K562 (cell line): ENCODE data around the gene TFPI. TPM values are rescaled to one million over a fixed set of nuclear protein-coding genes. Genes with fewer than 3 reads are reported as not detected.
A peak's percentile ranks its signal among the peaks of the same experiment; 100 is the strongest.

Experiments
- ATAC-seq: fragments of 200-7000 bp; cut with Tn5 transposase; 3 replicates; pipeline ENCODE4 v1.9.1; 2020; ENCODE audit warnings: moderate library complexity
- BruUV-seq: library from RNA; stranded (reverse); fragments of 400-500 nt; replicated peaks from 2 replicates; lab custom pipeline; 2021; lab: Mats Ljungman, UMichigan
- CTCF ChIA-PET: fragments of 300-600 bp; formaldehyde crosslinking; extraction: SDS; loops from one replicate; lab custom pipeline; 2021; ENCODE audit warnings: low intra/inter-chr PET ratio; lab: Yijun Ruan, JAX
- POLR2A ChIA-PET: fragments of 300-600, 350-650 bp; sonication (Branson Sonifier 250); formaldehyde crosslinking; extraction: SDS; loops from one replicate; lab custom pipeline; 2021; ENCODE audit warnings: antibody characterized with exemption, inconsistent platforms; lab: Yijun Ruan, JAX
- DNase-seq, 4 experiments: peaks; one replicate each; pipeline versions ENCODE4 v3.0.0 to v3.0.0-alpha.2; 2011 to 2018; ENCODE audit warnings: low spot score in 3 of 4, mixed read lengths in 3 of 4; ENCODE audit errors: extremely low read depth in 1 of 4
- FAIRE-seq: peaks from 2 replicates; lab custom pipeline; 2011; peaks lifted over from hg19 to GRCh38; lab: Jason Lieb, UNC
- H2AFZ ChIP-seq: 2 replicates; pipeline ENCODE4 v1.6.0; 2011; ENCODE audit warnings: low read depth, low read length, control low read depth, inconsistent platforms
- H3K27ac ChIP-seq: fragments of 200-600 bp; 3 replicates; pipeline ENCODE4 v1.8.0; 2011; ENCODE audit warnings: low read depth, mild to moderate bottlenecking, control low read depth, inconsistent platforms, low read length, moderate library complexity, mixed read lengths; ENCODE audit errors: extremely low read depth
- H3K27me3 ChIP-seq, 2 experiments: fragments of 300-600 bp in 1 of 2; 2 replicates in 1 of 2; 3 replicates in 1 of 2; pipeline versions ENCODE4 v1.6.0 to v1.8.0; 2011; ENCODE audit warnings: inconsistent platforms in 2 of 2, low read length in 2 of 2, mild to moderate bottlenecking in 1 of 2, mixed read lengths in 1 of 2, moderate library complexity in 1 of 2; ENCODE audit not compliant: control insufficient read depth in 2 of 2, insufficient read depth in 2 of 2
- H3K36me3 ChIP-seq: fragments of 300-600 bp; 3 replicates; pipeline ENCODE4 v1.8.0; 2011; ENCODE audit warnings: mild to moderate bottlenecking, low read length, inconsistent platforms; ENCODE audit not compliant: control insufficient read depth, insufficient read depth
- H3K4me1 ChIP-seq, 2 experiments: fragments of 200-600 bp in 1 of 2; replicated peaks in 1 of 2; 2 replicates in 1 of 2; 3 replicates in 1 of 2; pipeline versions ENCODE4 v1.5.1 to v1.8.0; 2011; ENCODE audit warnings: inconsistent platforms in 2 of 2, low read length in 2 of 2, mild to moderate bottlenecking in 1 of 2, mixed read lengths in 1 of 2, moderate library complexity in 1 of 2; ENCODE audit not compliant: control insufficient read depth in 2 of 2, insufficient read depth in 2 of 2
- H3K4me2 ChIP-seq: 2 replicates; pipeline ENCODE4 v1.6.1; 2011; ENCODE audit warnings: low read length, control low read depth, inconsistent platforms, mixed read lengths; ENCODE audit not compliant: insufficient read depth
- H3K4me3 ChIP-seq: fragments of 200-600 bp; sonication (generic), shearing (Covaris generic); 2 replicates; pipeline ENCODE4 v1.5.1; 2016; ENCODE audit warnings: control low read depth, inconsistent platforms
- H3K79me2 ChIP-seq: fragments of 200-600 bp; 3 replicates; pipeline ENCODE4 v1.8.0; 2011; ENCODE audit warnings: low read length, inconsistent platforms; ENCODE audit not compliant: control insufficient read depth, insufficient read depth
- H3K9ac ChIP-seq, 2 experiments: 2 replicates each; pipeline versions ENCODE4 v1.6.0 to v1.6.1; 2011; ENCODE audit warnings: low read depth in 2 of 2, low read length in 2 of 2, control low read depth in 1 of 2, inconsistent platforms in 1 of 2, mild to moderate bottlenecking in 1 of 2, mixed read lengths in 1 of 2; ENCODE audit not compliant: insufficient read depth in 1 of 2
- H3K9me1 ChIP-seq: one replicate; pipeline ENCODE4 v1.6.0; 2011; ENCODE audit warnings: inconsistent platforms, mild to moderate bottlenecking, low read length, moderate library complexity; ENCODE audit not compliant: control insufficient read depth, insufficient read depth
- H3K9me3 ChIP-seq: replicated peaks from 2 replicates; pipeline ENCODE4 v1.5.1; 2011; ENCODE audit warnings: low read depth, low read length, inconsistent platforms; ENCODE audit not compliant: control insufficient read depth, insufficient read depth
- H4K20me1 ChIP-seq: replicated peaks from 2 replicates; pipeline ENCODE4 v1.6.1; 2011; ENCODE audit warnings: low read length, inconsistent platforms, mixed read lengths; ENCODE audit not compliant: control insufficient read depth, insufficient read depth
- ASH1L ChIP-seq: fragments of 450-650 bp; IDR thresholded peaks from 2 replicates; pipeline ENCODE4 v1.6.1; 2018; ENCODE audit warnings: borderline replicate concordance, mild to moderate bottlenecking, low read depth; ENCODE audit not compliant: partially characterized antibody
- CTCFL ChIP-seq: IDR thresholded peaks from 2 replicates; pipeline ENCODE4 v1.6.1; 2011; ENCODE audit warnings: borderline replicate concordance, low read depth, mild to moderate bottlenecking, moderate library complexity, low read length; ENCODE audit not compliant: insufficient read depth, poor library complexity, severe bottlenecking
- GTF2B ChIP-seq: IDR thresholded peaks from 2 replicates; pipeline ENCODE4 v1.6.1; 2011; ENCODE audit not compliant: insufficient read length; ENCODE audit errors: extremely low read depth
- MAFG ChIP-seq: fragments of 450-650 bp; conservative IDR thresholded peaks from 2 replicates; pipeline ENCODE4 v1.6.1; 2016; ENCODE audit warnings: missing genetic modification characterization, missing compliant biosample characterization
- NBN ChIP-seq: fragments of 450-650 bp; IDR thresholded peaks from 2 replicates; pipeline ENCODE4 v1.6.1; 2016; ENCODE audit warnings: low read depth, mild to moderate bottlenecking
- NRF1 ChIP-seq, 2 experiments: fragments of 450-650 bp; IDR thresholded peaks in 1 of 2; conservative IDR thresholded peaks in 1 of 2; 2 replicates each; pipeline ENCODE4 v1.6.1; 2014; ENCODE audit warnings: mild to moderate bottlenecking in 2 of 2
- SIN3A ChIP-seq, 2 experiments: fragments of 150-350 bp in 1 of 2; IDR thresholded peaks; 2 replicates each; pipeline ENCODE4 v1.6.1; 2011 to 2016; ENCODE audit warnings: borderline replicate concordance in 2 of 2, low read depth in 2 of 2, low read length in 2 of 2, mild to moderate bottlenecking in 2 of 2, moderate library complexity in 2 of 2; ENCODE audit not compliant: control insufficient read depth in 1 of 2
- TBL1XR1 ChIP-seq, 2 experiments: IDR thresholded peaks; 2 replicates each; pipeline ENCODE4 v1.6.1; 2012; ENCODE audit warnings: improper control_type of control experiment in 2 of 2, low read length in 2 of 2, mild to moderate bottlenecking in 1 of 2
- ZBTB9 ChIP-seq: fragments of 450-650 bp; formaldehyde crosslinking; IDR thresholded peaks from 2 replicates; pipeline ENCODE4 v1.4.0; 2020; ENCODE audit warnings: mild to moderate bottlenecking, moderate library complexity
- ZNF184 ChIP-seq: sonication (generic); formaldehyde crosslinking; IDR thresholded peaks from 2 replicates; pipeline ENCODE4 v1.5.0; 2020; ENCODE audit warnings: missing genetic modification reagents
- ZNF586 ChIP-seq: fragments of 450-650 bp; formaldehyde crosslinking; conservative IDR thresholded peaks from 2 replicates; pipeline ENCODE4 v1.4.0; 2020; ENCODE audit warnings: mild to moderate bottlenecking, moderate library complexity
- ZNF639 ChIP-seq, 2 experiments: fragments of 200-800 bp in 1 of 2; sonication (Bioruptor generic) in 1 of 2; sonication (generic) in 1 of 2; formaldehyde crosslinking in 1 of 2; IDR thresholded peaks in 1 of 2; conservative IDR thresholded peaks in 1 of 2; 2 replicates each; pipeline versions ENCODE4 v1.5.0 to v1.6.1; 2016 to 2020; ENCODE audit warnings: missing compliant biosample characterization in 1 of 2, missing genetic modification characterization in 1 of 2, missing genetic modification reagents in 1 of 2
- ZSCAN29 ChIP-seq: fragments of 450-650 bp; IDR thresholded peaks from 2 replicates; pipeline ENCODE4 v1.6.1; 2017
- whole genome bisulfite sequencing: fragments of 100-300 bp; shearing (Covaris generic); methylation state at CpG from one replicate; pipeline ENCODE4 v1.1.6; 2016; ENCODE audit warnings: low coverage, mixed read lengths; ENCODE audit not compliant: insufficient coverage; ENCODE audit errors: missing lambda C conversion rate; 5-methylcytosine and 5-hydroxymethylcytosine counted together
- in situ Hi-C: fragments of 300-500 bp; cut with MboI; formaldehyde crosslinking; loops from 4 replicates; pipeline ENCODE4 v1.15.0; 2018; ENCODE audit warnings: inconsistent platforms, mixed read lengths
- intact Hi-C: fragments of 100-400 bp; cut with micrococcal nuclease; formaldehyde crosslinking; loops from 2 replicates; pipeline ENCODE4 v1.14.2; 2022
- polyA plus RNA-seq, 8 experiments: library from polyadenylated mRNA; depleted of rRNA in 4 of 8; stranded (reverse) in 5 of 8; unstranded in 3 of 8; fragments of >200 nt; fragmentation: Nextera tagmentation in 2 of 8; fragmentation: Illumina TruSeq in 1 of 8; extraction: Ambion mirVana in 2 of 8; extraction: Trizol in 1 of 8; gene quantifications; 2 replicates each; pipeline versions ENCODE4 v1.2.1 to v1.2.3, GENCODE V29; 2011 to 2014; ENCODE audit warnings: inconsistent platforms in 1 of 8, missing spikeins in 1 of 8
- total RNA-seq, 7 experiments: library from RNA; depleted of rRNA in 6 of 7; stranded (reverse); fragments of >200 nt in 6 of 7; fragmentation: Illumina TruSeq in 2 of 7; extraction: Trizol in 2 of 7; gene quantifications; 2 replicates each; pipeline versions ENCODE4 v1.2.1 to v1.2.3, GENCODE V29; 2011 to 2021; ENCODE audit warnings: low replicate concordance in 1 of 7

The TFPI gene
- total and polyA plus RNA-seq, 9 of the 15 experiments (the other 6 are each of a cell fraction or from before 2014, with no cell fraction given) = 53.5 to 219 (median 100) TPM

GRCh38 chr2:187552828-187553681 lies 1.2 kb downstream of the TFPI start:
- no peaks in the 10 kb centered on the region for H4K20me1 ChIP-seq
- peak overlapping the region; percentile 53 for H3K4me3 ChIP-seq
- no peaks in the 10 kb centered on the region for H3K27me3 ChIP-seq
- POLR2A ChIA-PET = interaction anchor here (0.8 kb wide), 1 partner anchor 13 kb away, joined by 3 read pairs; no protein-coding TSS in a partner anchor
- H3K9me3 ChIP-seq = no peaks in the 10 kb centered on the region
- peak overlapping the region; percentile 66 for H2AFZ ChIP-seq
- FAIRE-seq (no peak), ATAC-seq (peak; percentile 80), DNase-seq (peak; percentile 28 to 78 (median 46))
- peak overlapping the region; percentile 74 for H3K4me2 ChIP-seq
- no TSS peak for BruUV-seq
- H3K36me3 ChIP-seq = peaks cover 18% of the 10 kb centered on the region
- CTCF ChIA-PET = no interaction called here
- H3K9me1 ChIP-seq = no peaks in the 10 kb centered on the region
- H3K4me1 ChIP-seq = peaks cover 0 to 15% of the 10 kb centered on the region in 2 experiments; a peak in 2 of 5 replicates
- peaks cover 62% of the 10 kb centered on the region for H3K79me2 ChIP-seq
- WGBS = 2% methylated on average over 2 of the region's 2 CpGs
- peak overlapping the region; percentile 46 to 95; a peak in 3 of 4 replicates for H3K9ac ChIP-seq
- in situ Hi-C loops (no loop called here), intact Hi-C loops (no loop called here)
- peak overlapping the region; percentile 90 for H3K27ac ChIP-seq
- TF ChIP-seq ZSCAN29 = no peak
- peak; percentile 48; the same call in 1 of the 2 replicates for TF ChIP-seq NBN
- TF ChIP-seq ZNF639 (CRISPR knock-in tag; conservative IDR thresholded peaks at IDR 0.05 in 1 of 2, IDR thresholded peaks at IDR 0.05 in 1 of 2) = peak in 1 of 2 experiments; percentile 14; a peak in 1 of 4 replicates
- TF ChIP-seq ZNF184 (CRISPR knock-in tag) = no peak
- no peak for TF ChIP-seq ZNF586
- TF ChIP-seq CTCFL = no peak
- TF ChIP-seq ASH1L = peak; percentile 22
- no peak for TF ChIP-seq NRF1 (conservative IDR thresholded peaks at IDR 0.05 in 1 of 2, IDR thresholded peaks at IDR 0.05 in 1 of 2)
- peak in 1 of 2 experiments; percentile 31; a peak in 1 of 4 replicates for TF ChIP-seq TBL1XR1 (IDR thresholded peaks at IDR 0.05; ENCODE audit: low read length in 2 of 2)
- no peak for TF ChIP-seq GTF2B
- no peak for TF ChIP-seq ZBTB9 (CRISPR knock-in tag)
- peak; percentile 61 for TF ChIP-seq MAFG (tag)
- TF ChIP-seq SIN3A (IDR thresholded peaks at IDR 0.05; ENCODE audit: borderline replicate concordance in 2 of 2, control insufficient read depth in 1 of 2, low read depth in 2 of 2, low read length in 2 of 2) = no peak
